SK-N-SH (cell line): Measurements from ENCODE around the gene TP53I13. TPM values are rescaled to one million over a fixed set of nuclear protein-coding genes. Genes with fewer than 3 reads are reported as not detected.

Experiments
- CTCF ChIA-PET: fragments of 300-600, 350-600 bp; formaldehyde crosslinking; extraction: SDS; loops from one replicate; lab custom pipeline; 2021; lab: Yijun Ruan, JAX
- POLR2A ChIA-PET: fragments of 350-600 bp; sonication (Branson Sonifier 250); formaldehyde crosslinking; extraction: SDS; loops from one replicate; lab custom pipeline; 2020; ENCODE audit warnings: antibody characterized with exemption, inconsistent platforms; lab: Yijun Ruan, JAX
- DNase-seq: peaks from one replicate; pipeline ENCODE4 v3.0.0; 2012
- H2AFZ ChIP-seq: fragments of 200-600 bp; sonication (generic); 2 replicates; pipeline ENCODE4 v1.8.1; 2016; ENCODE audit warnings: antibody characterized with exemption, mild to moderate bottlenecking, low read depth
- H3F3A ChIP-seq: fragments of 200-600 bp; sonication (generic); replicated peaks from 2 replicates; pipeline ENCODE3; 2016; ENCODE audit warnings: antibody characterized with exemption, mild to moderate bottlenecking; ENCODE audit not compliant: insufficient read depth
- H3K27ac ChIP-seq, 2 experiments: fragments of 200-500 bp in 1 of 2; fragments of 200-600 bp in 1 of 2; sonication (Bioruptor generic) in 1 of 2; sonication (generic), shearing (Covaris generic) in 1 of 2; 2 replicates each; pipeline versions ENCODE4 v1.5.1 to v1.6.1; 2014 to 2016; ENCODE audit warnings: low read depth in 2 of 2, inconsistent platforms in 1 of 2, low read length in 1 of 2, mild to moderate bottlenecking in 1 of 2, mixed read lengths in 1 of 2
- H3K27me3 ChIP-seq: fragments of 200-600 bp; sonication (generic), shearing (Covaris generic); 2 replicates; pipeline ENCODE4 v1.6.1; 2016; ENCODE audit warnings: mixed run types; ENCODE audit not compliant: insufficient read depth
- H3K36me3 ChIP-seq, 2 experiments: fragments of 200-500 bp in 1 of 2; fragments of 200-600 bp in 1 of 2; sonication (Bioruptor generic) in 1 of 2; sonication (generic) in 1 of 2; replicated peaks in 1 of 2; 2 replicates each; pipeline versions ENCODE3 to v1.5.1; 2014 to 2016; ENCODE audit warnings: low read length in 1 of 2, mild to moderate bottlenecking in 1 of 2; ENCODE audit not compliant: insufficient read depth in 2 of 2, control insufficient read depth in 1 of 2
- H3K4me1 ChIP-seq, 2 experiments: fragments of 200-500 bp in 1 of 2; fragments of 200-600 bp in 1 of 2; sonication (Bioruptor generic) in 1 of 2; sonication (generic), shearing (Covaris generic) in 1 of 2; 2 replicates each; pipeline versions ENCODE4 v1.5.1 to v1.6.1; 2014 to 2016; ENCODE audit warnings: low read depth in 1 of 2, low read length in 1 of 2, mixed run types in 1 of 2; ENCODE audit not compliant: insufficient read depth in 2 of 2, control insufficient read depth in 1 of 2
- H3K4me2 ChIP-seq: fragments of 200-600 bp; sonication (generic), shearing (Covaris generic); 2 replicates; pipeline ENCODE4 v1.6.1; 2017; ENCODE audit warnings: mixed run types
- H3K4me3 ChIP-seq, 2 experiments: fragments of 200-500 bp in 1 of 2; fragments of 200-600 bp in 1 of 2; sonication (Bioruptor generic) in 1 of 2; sonication (generic), shearing (Covaris generic) in 1 of 2; 2 replicates each; pipeline versions ENCODE4 v1.5.1 to v1.8.1; 2014 to 2016; ENCODE audit warnings: low read depth in 2 of 2, inconsistent platforms in 1 of 2, low read length in 1 of 2, mild to moderate bottlenecking in 1 of 2, mixed read lengths in 1 of 2, moderate library complexity in 1 of 2
- H3K79me2 ChIP-seq: fragments of 200-600 bp; sonication (generic); 2 replicates; pipeline ENCODE4 v1.8.1; 2017; ENCODE audit warnings: mild to moderate bottlenecking; ENCODE audit not compliant: insufficient read depth
- H3K9ac ChIP-seq: fragments of 200-600 bp; sonication (generic); 2 replicates; pipeline ENCODE4 v1.6.1; 2017; ENCODE audit warnings: mixed run types
- H3K9me2 ChIP-seq: fragments of 200-600 bp; sonication (generic); 2 replicates; pipeline ENCODE4 v1.6.1; 2017; ENCODE audit warnings: mixed run types
- H3K9me3 ChIP-seq: fragments of 200-600 bp; sonication (generic); 2 replicates; pipeline ENCODE4 v1.6.1; 2017; ENCODE audit warnings: mixed run types, mild to moderate bottlenecking, moderate library complexity
- H4K20me1 ChIP-seq: fragments of 200-600 bp; sonication (generic); 2 replicates; pipeline ENCODE4 v1.6.1; 2017; ENCODE audit warnings: mild to moderate bottlenecking, mixed run types; ENCODE audit not compliant: insufficient read depth
- CHD2 ChIP-seq: fragments of 150-350 bp; IDR thresholded peaks from 2 replicates; pipeline ENCODE4 v1.6.1; 2018; ENCODE audit warnings: low read length; ENCODE audit not compliant: partially characterized antibody
- ELF1 ChIP-seq: IDR thresholded peaks from 2 replicates; pipeline ENCODE4 v1.4.0; 2012
- FOXM1 ChIP-seq: IDR thresholded peaks from 2 replicates; pipeline ENCODE4 v1.4.0; 2012; ENCODE audit warnings: low read depth, mild to moderate bottlenecking
- JUND ChIP-seq: IDR thresholded peaks from 2 replicates; pipeline ENCODE4 v1.4.0; 2012
- MEF2A ChIP-seq: IDR thresholded peaks from 2 replicates; pipeline ENCODE4 v1.4.0; 2012; ENCODE audit warnings: low read depth, borderline replicate concordance
- NRF1 ChIP-seq: IDR thresholded peaks from 2 replicates; pipeline ENCODE4 v1.6.1; 2012; ENCODE audit warnings: low read depth, mild to moderate bottlenecking, low read length
- RAD21 ChIP-seq: IDR thresholded peaks from 2 replicates; pipeline ENCODE4 v1.6.1; 2012; ENCODE audit warnings: mild to moderate bottlenecking, low read length
- RFX5 ChIP-seq: IDR thresholded peaks from 2 replicates; pipeline ENCODE4 v1.6.1; 2012; ENCODE audit warnings: mild to moderate bottlenecking, improper control_type of control experiment, low read length
- SIN3A ChIP-seq: IDR thresholded peaks from 2 replicates; pipeline ENCODE4 v1.6.1; 2012; ENCODE audit warnings: low read depth, mild to moderate bottlenecking, low read length, moderate library complexity, borderline replicate concordance
- SMC3 ChIP-seq: IDR thresholded peaks from 2 replicates; pipeline ENCODE4 v1.6.1; 2012; ENCODE audit warnings: low read depth, low read length, improper control_type of control experiment
- TAF1 ChIP-seq: IDR thresholded peaks from 2 replicates; pipeline ENCODE4 v1.6.1; 2012; ENCODE audit warnings: low read depth, mild to moderate bottlenecking, low read length, moderate library complexity, borderline replicate concordance
- WGBS: methylation state at CpG from one replicate; pipeline ENCODE4 v1.1.6; 2017; ENCODE audit warnings: low lambda C conversion rate; 5-methylcytosine and 5-hydroxymethylcytosine counted together
- polyA plus RNA-seq, 3 experiments: library from polyadenylated mRNA; depleted of rRNA; stranded (reverse); fragments of >200 nt; gene quantifications; 2 replicates each; pipeline ENCODE4 v1.2.3, GENCODE V29; 2012
- TF ChIP-seq, protein P1 (sequence below): fragments of 200-600 bp; sonication (generic); IDR thresholded peaks from 2 replicates; pipeline ENCODE4 v1.6.1; 2017; ENCODE audit warnings: antibody characterized with exemption, mild to moderate bottlenecking, moderate library complexity
- TF ChIP-seq, protein P2 (sequence below): IDR thresholded peaks from 2 replicates; pipeline ENCODE4 v1.4.0; 2012; ENCODE audit warnings: low read depth
- TF ChIP-seq, protein P3 (sequence below): IDR thresholded peaks from 2 replicates; pipeline ENCODE4 v1.4.0; 2012; ENCODE audit warnings: low read depth, borderline replicate concordance
- TF ChIP-seq, protein P4 (sequence below): IDR thresholded peaks from 2 replicates; pipeline ENCODE4 v1.6.1; 2012; ENCODE audit warnings: mild to moderate bottlenecking, low read depth, low read length, moderate library complexity

TP53I13 gene
- polyA plus RNA-seq, 1 of the 3 experiments (the other 2 are of a cell fraction), result 39.2 TPM

DNA sequence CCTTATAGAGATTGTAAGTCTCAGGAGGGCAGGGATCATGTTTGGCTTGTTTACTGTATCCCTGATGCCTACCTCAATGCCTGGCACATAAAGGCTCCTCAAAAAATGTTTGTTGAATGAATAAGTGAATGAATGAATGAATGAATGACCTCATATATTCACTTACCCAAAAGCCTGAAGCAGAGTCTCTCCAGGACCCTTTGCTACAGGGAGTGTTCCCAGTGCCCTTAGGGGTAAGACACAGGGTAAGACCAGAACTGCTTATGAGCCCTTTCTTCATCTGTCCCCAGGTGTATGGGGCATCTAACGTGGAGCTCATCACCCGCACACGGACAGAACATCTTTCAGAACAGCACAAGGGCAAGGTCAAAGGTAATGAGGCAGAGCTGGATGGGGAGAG lies 41.9 kb downstream of the TP53I13 start (continued):
- TF ChIP-seq, protein P1, sequence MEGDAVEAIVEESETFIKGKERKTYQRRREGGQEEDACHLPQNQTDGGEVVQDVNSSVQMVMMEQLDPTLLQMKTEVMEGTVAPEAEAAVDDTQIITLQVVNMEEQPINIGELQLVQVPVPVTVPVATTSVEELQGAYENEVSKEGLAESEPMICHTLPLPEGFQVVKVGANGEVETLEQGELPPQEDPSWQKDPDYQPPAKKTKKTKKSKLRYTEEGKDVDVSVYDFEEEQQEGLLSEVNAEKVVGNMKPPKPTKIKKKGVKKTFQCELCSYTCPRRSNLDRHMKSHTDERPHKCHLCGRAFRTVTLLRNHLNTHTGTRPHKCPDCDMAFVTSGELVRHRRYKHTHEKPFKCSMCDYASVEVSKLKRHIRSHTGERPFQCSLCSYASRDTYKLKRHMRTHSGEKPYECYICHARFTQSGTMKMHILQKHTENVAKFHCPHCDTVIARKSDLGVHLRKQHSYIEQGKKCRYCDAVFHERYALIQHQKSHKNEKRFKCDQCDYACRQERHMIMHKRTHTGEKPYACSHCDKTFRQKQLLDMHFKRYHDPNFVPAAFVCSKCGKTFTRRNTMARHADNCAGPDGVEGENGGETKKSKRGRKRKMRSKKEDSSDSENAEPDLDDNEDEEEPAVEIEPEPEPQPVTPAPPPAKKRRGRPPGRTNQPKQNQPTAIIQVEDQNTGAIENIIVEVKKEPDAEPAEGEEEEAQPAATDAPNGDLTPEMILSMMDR, result no peak
- TF ChIP-seq RFX5, result no peak

DNA sequence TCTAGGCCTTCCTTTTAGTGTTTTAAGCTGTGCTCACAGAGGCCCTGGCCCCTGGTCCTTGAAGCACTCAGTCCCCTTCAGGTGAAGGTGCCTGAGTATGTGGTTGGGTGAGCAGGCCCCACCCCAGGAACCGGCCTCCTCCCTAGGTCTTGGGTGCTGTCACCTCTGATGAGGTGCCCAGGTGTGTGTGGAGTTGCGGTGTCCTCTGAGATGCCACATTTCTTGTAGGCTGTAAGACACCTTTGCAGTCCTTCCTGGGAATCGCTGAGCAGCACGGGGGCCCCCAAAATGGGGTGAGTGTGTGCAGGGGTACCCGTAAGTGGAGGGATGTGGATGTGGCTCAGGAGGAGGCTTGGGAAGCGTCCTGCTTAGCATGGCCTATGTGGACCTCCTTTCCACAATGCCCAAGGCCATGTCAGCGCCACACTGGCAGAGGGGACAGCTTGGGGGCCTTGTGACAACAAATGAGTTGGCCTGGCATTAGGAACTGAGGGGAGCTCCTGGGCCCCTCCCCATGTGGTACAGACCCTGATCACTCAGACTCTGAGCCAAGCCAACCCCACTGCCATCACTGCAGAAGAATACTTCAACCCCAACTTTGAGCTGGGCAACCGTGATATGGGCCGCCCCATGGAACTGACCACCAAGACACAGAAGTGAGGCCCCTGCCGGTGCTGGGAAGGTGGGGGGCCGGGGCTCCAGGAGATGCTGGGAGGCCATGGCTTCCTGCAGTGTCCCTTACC lies 43.0 kb downstream of the TP53I13 start:
- Histone ChIP-seq H3K9me3 (no peaks in the 10 kb centered on the region), H3K4me1 (peaks cover 0 to 2% of the 10 kb centered on the region in 2 experiments; a peak in 1 of 4 replicates), H3K27me3 (no peaks in the 10 kb centered on the region), H3K4me3 (no peak overlapping the region), H3K4me2 (no peak overlapping the region), H3K9ac (no peak overlapping the region), H3K36me3 (peaks cover 0 to 34% of the 10 kb centered on the region in 2 experiments), H4K20me1 (no peaks in the 10 kb centered on the region), H3K9me2 (no peaks in the 10 kb centered on the region), H3F3A (no peaks in the 10 kb centered on the region), H2AFZ (no peak overlapping the region), H3K79me2 (no peaks in the 10 kb centered on the region), H3K27ac (no peak overlapping the region)
- WGBS, result 91% methylated on average over 11 of the region's 11 CpGs
- CTCF ChIA-PET, result no interaction called here
- TF ChIP-seq, protein P2, sequence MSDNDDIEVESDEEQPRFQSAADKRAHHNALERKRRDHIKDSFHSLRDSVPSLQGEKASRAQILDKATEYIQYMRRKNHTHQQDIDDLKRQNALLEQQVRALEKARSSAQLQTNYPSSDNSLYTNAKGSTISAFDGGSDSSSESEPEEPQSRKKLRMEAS, result no peak
- TF ChIP-seq TAF1, result no peak
- TF ChIP-seq ELF1, result no peak
- no peak for TF ChIP-seq JUND
- no peak for TF ChIP-seq SIN3A
- TF ChIP-seq, protein P3, sequence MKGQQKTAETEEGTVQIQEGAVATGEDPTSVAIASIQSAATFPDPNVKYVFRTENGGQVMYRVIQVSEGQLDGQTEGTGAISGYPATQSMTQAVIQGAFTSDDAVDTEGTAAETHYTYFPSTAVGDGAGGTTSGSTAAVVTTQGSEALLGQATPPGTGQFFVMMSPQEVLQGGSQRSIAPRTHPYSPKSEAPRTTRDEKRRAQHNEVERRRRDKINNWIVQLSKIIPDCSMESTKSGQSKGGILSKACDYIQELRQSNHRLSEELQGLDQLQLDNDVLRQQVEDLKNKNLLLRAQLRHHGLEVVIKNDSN, result no peak
- TF ChIP-seq, protein P4, sequence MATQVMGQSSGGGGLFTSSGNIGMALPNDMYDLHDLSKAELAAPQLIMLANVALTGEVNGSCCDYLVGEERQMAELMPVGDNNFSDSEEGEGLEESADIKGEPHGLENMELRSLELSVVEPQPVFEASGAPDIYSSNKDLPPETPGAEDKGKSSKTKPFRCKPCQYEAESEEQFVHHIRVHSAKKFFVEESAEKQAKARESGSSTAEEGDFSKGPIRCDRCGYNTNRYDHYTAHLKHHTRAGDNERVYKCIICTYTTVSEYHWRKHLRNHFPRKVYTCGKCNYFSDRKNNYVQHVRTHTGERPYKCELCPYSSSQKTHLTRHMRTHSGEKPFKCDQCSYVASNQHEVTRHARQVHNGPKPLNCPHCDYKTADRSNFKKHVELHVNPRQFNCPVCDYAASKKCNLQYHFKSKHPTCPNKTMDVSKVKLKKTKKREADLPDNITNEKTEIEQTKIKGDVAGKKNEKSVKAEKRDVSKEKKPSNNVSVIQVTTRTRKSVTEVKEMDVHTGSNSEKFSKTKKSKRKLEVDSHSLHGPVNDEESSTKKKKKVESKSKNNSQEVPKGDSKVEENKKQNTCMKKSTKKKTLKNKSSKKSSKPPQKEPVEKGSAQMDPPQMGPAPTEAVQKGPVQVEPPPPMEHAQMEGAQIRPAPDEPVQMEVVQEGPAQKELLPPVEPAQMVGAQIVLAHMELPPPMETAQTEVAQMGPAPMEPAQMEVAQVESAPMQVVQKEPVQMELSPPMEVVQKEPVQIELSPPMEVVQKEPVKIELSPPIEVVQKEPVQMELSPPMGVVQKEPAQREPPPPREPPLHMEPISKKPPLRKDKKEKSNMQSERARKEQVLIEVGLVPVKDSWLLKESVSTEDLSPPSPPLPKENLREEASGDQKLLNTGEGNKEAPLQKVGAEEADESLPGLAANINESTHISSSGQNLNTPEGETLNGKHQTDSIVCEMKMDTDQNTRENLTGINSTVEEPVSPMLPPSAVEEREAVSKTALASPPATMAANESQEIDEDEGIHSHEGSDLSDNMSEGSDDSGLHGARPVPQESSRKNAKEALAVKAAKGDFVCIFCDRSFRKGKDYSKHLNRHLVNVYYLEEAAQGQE, result no peak
- TF ChIP-seq, protein P1, result no peak
- TF ChIP-seq RAD21, result no peak
- no peak for TF ChIP-seq SMC3
- no peak for TF ChIP-seq FOXM1
- TF ChIP-seq CHD2, result no peak
- no peak for TF ChIP-seq NRF1
- TF ChIP-seq MEF2A, result no peak
- POLR2A ChIA-PET, result no interaction called here
- DNase-seq, result no peak
